A673 (cell line): ENCODE measurements around the gene GMDS. TPM values are rescaled to one million over a fixed set of nuclear protein-coding genes. Genes with fewer than 3 reads are reported as not detected.

Experiments
- BruUV-seq: library from RNA; stranded (reverse); fragments of 400-500 nt; replicated peaks from 2 replicates; lab custom pipeline; 2021; lab: Mats Ljungman, UMichigan
- CTCF ChIA-PET: fragments of 300-600 bp; sonication (Branson Sonifier 250); formaldehyde crosslinking; loops from one replicate; lab custom pipeline; 2022; ENCODE audit warnings: antibody characterized with exemption; lab: Charles Lee
- POLR2A ChIA-PET: fragments of 300-600 bp; sonication (Branson Sonifier 250); formaldehyde crosslinking; loops from one replicate; lab custom pipeline; 2022; ENCODE audit warnings: antibody characterized with exemption; ENCODE audit not compliant: low non-redundant PET; lab: Charles Lee
- DNase-seq: peaks from one replicate; pipeline ENCODE4 v3.0.0-alpha.2; 2015; ENCODE audit warnings: low spot score
- H3K27ac ChIP-seq: fragments of 200-600 bp; sonication (generic); 2 replicates; pipeline ENCODE4 v1.5.1; 2016; ENCODE audit warnings: mixed run types, low read depth, mild to moderate bottlenecking, mixed read lengths, antibody characterized with exemption, low read length; ENCODE audit not compliant: poor library complexity, severe bottlenecking
- H3K27me3 ChIP-seq: fragments of 200-600 bp; sonication (generic); replicated peaks from 2 replicates; pipeline ENCODE4 v1.6.1; 2017; ENCODE audit warnings: mixed run types, low read depth, mild to moderate bottlenecking, mixed read lengths, antibody characterized with exemption, low read length; ENCODE audit not compliant: insufficient read depth, poor library complexity
- H3K36me3 ChIP-seq: fragments of 200-600 bp; sonication (generic); 2 replicates; pipeline ENCODE4 v1.6.1; 2016; ENCODE audit warnings: mixed run types, mild to moderate bottlenecking, mixed read lengths, antibody characterized with exemption, low read length; ENCODE audit not compliant: insufficient read depth, poor library complexity, severe bottlenecking
- H3K4me1 ChIP-seq: fragments of 200-600 bp; sonication (generic); 2 replicates; pipeline ENCODE4 v1.6.1; 2017; ENCODE audit warnings: mixed run types, mild to moderate bottlenecking, mixed read lengths, antibody characterized with exemption, low read length; ENCODE audit not compliant: insufficient read depth, poor library complexity, severe bottlenecking
- H3K4me3 ChIP-seq: fragments of 200-600 bp; sonication (generic); 2 replicates; pipeline ENCODE4 v1.5.1; 2016; ENCODE audit warnings: low read depth, mixed run types, mild to moderate bottlenecking, mixed read lengths, low read length; ENCODE audit not compliant: poor library complexity, severe bottlenecking
- H3K9me3 ChIP-seq: fragments of 200-600 bp; sonication (generic); 2 replicates; pipeline ENCODE4 v1.6.1; 2016; ENCODE audit warnings: mixed run types, low read depth, mild to moderate bottlenecking, mixed read lengths, antibody characterized with exemption, low read length; ENCODE audit not compliant: poor library complexity, severe bottlenecking
- CTCF ChIP-seq: fragments of 300-800, 200-600 bp; sonication (generic); conservative IDR thresholded peaks from 2 replicates; pipeline ENCODE4 v1.5.1; 2017; ENCODE audit warnings: low read depth, mild to moderate bottlenecking, antibody characterized with exemption, low read length, moderate library complexity, mixed read lengths
- EZH2 ChIP-seq: fragments of 200-600 bp; sonication (generic); IDR thresholded peaks from 2 replicates; pipeline ENCODE4 v1.6.1; 2017; ENCODE audit warnings: borderline replicate concordance, low read depth, mild to moderate bottlenecking, mixed read lengths, antibody characterized with exemption, low read length; ENCODE audit not compliant: poor library complexity, severe bottlenecking
- intact Hi-C: fragments of 100-400 bp; cut with micrococcal nuclease; formaldehyde crosslinking; loops from one replicate; pipeline ENCODE4 v1.10.0; 2022; ENCODE audit not compliant: unreplicated experiment
- total RNA-seq: library from RNA; stranded (reverse); gene quantifications from 2 replicates; pipeline ENCODE4 v1.2.3, GENCODE V29; 2021

Gene GMDS
- total RNA-seq, 1 experiment from 2014 or later: 15.2 TPM

DNA sequence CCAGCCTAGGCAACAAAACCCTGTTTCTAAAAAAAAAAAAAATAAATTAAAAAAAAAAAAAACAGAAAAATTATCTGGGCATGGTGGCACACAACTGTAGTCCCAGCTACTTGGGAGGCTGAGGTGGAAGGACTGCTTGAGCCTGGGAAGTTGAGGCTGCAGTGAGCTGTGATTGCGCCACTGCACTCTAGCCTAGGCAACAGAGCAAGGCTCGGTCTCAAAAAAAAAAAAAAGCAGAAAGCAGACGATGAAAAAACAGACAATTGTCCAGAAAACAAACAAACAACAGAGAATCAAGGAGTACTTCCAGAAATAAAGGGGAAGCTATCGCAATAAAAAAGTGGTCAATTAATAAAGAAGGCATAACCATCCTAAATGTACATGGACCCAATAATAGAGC is 229.4 kb downstream of the GMDS start:
- ChIA-PET POLR2A (no interaction called here), CTCF (interaction anchor here (0.7 kb wide), 1 partner anchor 562 kb away, joined by 4 read pairs; no protein-coding TSS in a partner anchor)
- Histone ChIP-seq H3K4me1 (peaks cover 7% of the 10 kb centered on the region), H3K9me3 (no peaks in the 10 kb centered on the region), H3K27ac (no peak overlapping the region), H3K36me3 (no peaks in the 10 kb centered on the region), H3K27me3 (no peaks in the 10 kb centered on the region), H3K4me3 (no peak overlapping the region)
- DNase-seq: no peak
- TF ChIP-seq CTCF (no peak), EZH2 (no peak)
- no TSS peak for BruUV-seq
- intact Hi-C loops: no loop called here

- H3K36me3 ChIP-seq: no peaks in the 10 kb centered on the region
- H3K9me3 ChIP-seq: no peaks in the 10 kb centered on the region
- H3K4me3 ChIP-seq: no peak overlapping the region
- no peak for DNase-seq
- BruUV-seq: no TSS peak
- no peak overlapping the region for H3K27ac ChIP-seq
- intact Hi-C loops: no loop called here
- no peaks in the 10 kb centered on the region for H3K27me3 ChIP-seq
- TF ChIP-seq EZH2 (no peak), CTCF (no peak)
- POLR2A ChIA-PET: no interaction called here
- CTCF ChIA-PET: no interaction called here
- no peaks in the 10 kb centered on the region for H3K4me1 ChIP-seq
These were observed 236.9 kb downstream of the GMDS start for GRCh38 chr6:2008383-2008976.

GRCh38 chr6:2007165-2007564 is 238.2 kb downstream of the GMDS start:
- intact Hi-C loops: no loop called here
- no peaks in the 10 kb centered on the region for H3K27me3 ChIP-seq
- no peaks in the 10 kb centered on the region for H3K9me3 ChIP-seq
- H3K27ac ChIP-seq: no peak overlapping the region
- H3K36me3 ChIP-seq: no peaks in the 10 kb centered on the region
- POLR2A ChIA-PET: interaction anchor here (0.5 kb wide), 1 partner anchor 47 kb away, joined by 3 read pairs; no protein-coding TSS in a partner anchor
- TF ChIP-seq CTCF: no peak
- TF ChIP-seq EZH2: no peak
- BruUV-seq: no TSS peak
- CTCF ChIA-PET: no interaction called here
- no peaks in the 10 kb centered on the region for H3K4me1 ChIP-seq
- DNase-seq: no peak
- H3K4me3 ChIP-seq: no peak overlapping the region
